ENCODE measurements around the gene GATA6.

The GATA6 gene

DNA sequence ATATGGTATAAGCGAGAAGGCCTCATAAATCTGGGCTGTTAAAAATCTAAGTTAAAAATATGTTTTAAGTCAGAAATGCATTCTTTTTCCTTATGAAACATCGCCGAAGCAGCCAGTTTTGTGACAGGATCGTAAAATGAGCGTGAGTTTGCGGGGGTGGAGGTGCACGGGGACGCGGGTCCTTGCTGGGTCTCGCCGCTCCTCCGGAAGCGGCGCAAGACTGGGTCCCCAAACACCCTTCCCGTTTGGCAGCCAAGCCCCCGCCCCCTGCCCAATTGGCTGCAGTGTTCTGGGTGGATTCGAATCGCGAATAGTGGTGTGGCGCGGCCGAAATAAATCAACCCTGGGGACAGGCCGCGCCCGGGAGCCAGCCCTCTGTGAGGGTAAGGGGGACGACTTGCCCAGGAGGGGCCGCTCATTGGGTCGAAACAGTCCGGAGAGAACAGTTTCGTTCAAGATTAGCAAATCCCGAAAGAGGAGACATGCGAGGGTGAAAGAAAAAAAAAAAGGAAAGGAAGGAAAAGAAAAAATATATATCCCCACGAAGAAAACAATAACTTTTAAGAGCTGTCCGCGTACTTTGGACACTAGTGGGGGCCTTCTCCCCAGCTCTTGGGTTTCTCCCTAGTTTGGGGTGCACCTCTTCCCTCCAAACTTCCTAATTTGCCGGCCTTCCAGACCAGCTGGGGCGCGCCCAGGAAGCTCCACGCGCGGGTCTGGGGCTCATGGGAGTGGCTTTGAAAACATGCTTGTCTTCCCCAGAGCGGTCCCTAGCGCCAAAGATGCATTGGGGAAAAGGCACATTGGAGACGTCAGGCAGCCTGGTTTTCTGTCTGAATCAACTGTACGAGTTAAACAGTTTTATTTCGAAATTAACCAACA lies 3.1 kb upstream of the GATA6 start:
- no peak for DNase-seq (ENCODE audit: low read depth)

DNA sequence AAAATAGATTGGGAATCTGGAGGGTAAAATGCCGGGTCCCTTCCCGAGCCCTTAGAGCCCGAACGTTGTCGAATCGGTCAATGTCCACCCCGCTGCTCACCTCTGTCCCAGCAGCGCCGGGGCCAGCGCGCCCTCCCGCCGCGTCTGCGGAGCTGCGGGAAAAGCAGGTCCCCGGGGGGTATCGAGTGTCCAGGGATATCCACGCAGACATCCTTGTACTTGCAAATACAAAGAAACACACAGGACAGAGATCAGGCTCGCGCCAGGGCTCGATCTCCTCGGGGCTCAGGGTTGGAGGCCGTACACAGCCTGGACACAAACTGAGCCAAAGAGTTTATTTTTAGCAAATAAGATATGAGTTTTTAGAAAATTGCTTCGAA lies 2.3 kb upstream of the GATA6 start:
- no peak for DNase-seq (ENCODE audit: low read depth)

DNA sequence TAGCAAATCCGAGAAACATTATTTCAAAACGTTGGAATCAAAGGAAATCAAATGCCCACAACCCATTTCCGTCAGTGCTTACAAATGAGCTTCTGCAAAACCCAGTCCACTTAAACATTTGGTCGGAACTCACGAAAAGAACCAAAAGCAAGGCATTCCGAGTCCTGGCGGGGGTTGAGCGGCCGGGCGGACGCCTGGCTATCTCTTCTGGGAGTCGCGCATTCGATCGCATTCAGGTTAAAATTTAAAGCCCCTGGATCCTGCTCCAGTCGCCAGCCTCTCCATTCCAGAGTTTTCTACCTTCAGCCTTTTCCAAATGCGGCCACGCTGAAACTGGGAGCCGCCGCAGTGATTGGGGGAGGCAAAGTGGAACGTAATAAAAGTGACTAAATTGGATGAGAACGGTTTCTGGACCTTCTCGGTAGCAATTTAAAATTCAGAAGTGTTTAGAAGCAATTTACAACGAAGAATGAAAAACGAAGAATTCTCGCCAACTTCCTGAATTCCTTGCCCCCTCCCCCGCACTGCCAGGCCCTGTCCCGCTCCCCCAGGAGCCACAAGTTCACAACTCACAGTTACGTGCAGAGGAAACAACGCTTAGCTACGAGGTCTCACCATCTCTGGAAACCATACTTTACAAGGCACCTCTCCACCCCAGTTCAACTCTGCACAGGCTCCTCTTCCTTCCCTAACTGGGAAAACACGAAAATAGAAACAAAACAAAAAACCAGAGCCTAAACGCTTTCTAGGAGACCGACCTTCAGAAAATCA lies 1.7 kb upstream of the GATA6 start:
- DNase-seq (ENCODE audit: low read depth): no peak

- no peak for DNase-seq (ENCODE audit: low read depth)
These were observed 948 bp upstream of the GATA6 start for GRCh38 chr18:22168360-22168921.

DNA sequence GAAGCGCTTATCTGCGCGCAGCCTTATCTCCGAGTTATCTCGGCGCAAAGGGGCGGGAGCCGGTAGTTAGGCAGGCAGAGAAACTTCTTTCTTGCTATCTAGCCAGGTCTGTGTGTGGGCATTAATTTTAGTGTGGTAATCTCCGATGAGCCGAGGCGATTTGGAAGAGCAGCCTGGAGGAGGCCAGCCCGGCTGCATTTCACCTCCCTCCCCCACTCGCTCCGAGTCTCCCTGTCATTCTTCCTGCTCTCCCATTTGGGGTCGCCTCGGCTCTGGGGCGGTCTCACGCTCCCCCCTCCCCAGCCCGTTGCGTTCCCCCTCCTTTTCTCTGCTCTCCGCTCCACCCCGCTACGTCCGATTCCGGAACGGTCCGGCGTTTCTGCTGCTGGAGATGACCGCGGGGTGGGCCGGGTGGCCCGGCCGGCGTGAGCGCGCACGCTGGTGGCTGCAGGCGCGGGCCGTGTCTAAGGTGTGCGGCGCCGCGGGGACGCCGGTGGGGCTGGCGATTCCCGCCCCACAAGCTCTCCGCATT lies 566 bp downstream of the GATA6 start:
- peak; percentile 45 for DNase-seq (ENCODE audit: low read depth)

DNA sequence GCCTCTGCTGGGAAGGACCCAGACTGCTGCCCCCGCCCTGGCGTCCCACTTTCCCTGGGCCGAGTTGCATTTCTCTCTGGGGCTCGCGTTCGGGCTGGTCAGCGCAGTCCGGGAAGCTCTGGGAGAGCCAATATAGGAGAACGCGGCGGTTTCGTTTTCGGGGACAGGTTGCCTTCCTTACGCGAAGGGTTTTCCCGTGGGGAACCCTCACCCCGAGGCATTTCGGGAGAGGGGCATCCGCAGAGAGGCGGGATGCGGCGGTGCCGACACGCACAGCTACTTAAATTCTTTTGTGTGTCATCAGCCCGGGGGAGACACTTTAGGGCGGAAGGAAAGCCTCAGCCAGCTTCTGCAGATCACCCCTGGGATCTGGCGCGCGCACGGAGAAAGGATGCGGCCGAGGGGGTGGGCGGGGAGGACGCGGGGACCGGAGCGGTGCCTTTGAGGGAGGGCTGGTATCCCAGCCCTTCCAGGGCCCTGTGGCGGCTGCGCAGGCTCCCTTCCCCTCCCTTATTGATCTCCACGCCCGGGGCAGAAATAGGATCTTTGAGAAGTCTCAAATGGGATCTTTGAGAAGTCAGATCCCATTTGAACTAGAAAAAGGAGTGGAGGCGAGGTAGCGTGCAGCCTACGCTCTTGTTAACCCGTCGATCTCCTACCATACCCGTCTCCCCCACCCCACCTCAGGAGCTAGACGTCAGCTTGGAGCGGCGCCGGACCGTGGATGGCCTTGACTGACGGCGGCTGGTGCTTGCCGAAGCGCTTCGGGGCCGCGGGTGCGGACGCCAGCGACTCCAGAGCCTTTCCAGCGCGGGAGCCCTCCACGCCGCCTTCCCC lies 1.2 kb downstream of the GATA6 start:
- peak; percentile 45 for DNase-seq (ENCODE audit: low read depth)

DNA sequence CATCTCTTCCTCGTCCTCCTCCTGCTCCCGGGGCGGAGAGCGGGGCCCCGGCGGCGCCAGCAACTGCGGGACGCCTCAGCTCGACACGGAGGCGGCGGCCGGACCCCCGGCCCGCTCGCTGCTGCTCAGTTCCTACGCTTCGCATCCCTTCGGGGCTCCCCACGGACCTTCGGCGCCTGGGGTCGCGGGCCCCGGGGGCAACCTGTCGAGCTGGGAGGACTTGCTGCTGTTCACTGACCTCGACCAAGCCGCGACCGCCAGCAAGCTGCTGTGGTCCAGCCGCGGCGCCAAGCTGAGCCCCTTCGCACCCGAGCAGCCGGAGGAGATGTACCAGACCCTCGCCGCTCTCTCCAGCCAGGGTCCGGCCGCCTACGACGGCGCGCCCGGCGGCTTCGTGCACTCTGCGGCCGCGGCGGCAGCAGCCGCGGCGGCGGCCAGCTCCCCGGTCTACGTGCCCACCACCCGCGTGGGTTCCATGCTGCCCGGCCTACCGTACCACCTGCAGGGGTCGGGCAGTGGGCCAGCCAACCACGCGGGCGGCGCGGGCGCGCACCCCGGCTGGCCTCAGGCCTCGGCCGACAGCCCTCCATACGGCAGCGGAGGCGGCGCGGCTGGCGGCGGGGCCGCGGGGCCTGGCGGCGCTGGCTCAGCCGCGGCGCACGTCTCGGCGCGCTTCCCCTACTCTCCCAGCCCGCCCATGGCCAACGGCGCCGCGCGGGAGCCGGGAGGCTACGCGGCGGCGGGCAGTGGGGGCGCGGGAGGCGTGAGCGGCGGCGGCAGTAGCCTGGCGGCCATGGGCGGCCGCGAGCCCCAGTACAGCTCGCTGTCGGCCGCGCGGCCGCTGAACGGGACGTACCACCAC lies 2.1 kb downstream of the GATA6 start:
- DNase-seq (ENCODE audit: low read depth): no peak

GRCh38 chr18:22172120-22172582 lies 2.8 kb downstream of the GATA6 start:
- no peak for DNase-seq (ENCODE audit: low read depth)

DNA sequence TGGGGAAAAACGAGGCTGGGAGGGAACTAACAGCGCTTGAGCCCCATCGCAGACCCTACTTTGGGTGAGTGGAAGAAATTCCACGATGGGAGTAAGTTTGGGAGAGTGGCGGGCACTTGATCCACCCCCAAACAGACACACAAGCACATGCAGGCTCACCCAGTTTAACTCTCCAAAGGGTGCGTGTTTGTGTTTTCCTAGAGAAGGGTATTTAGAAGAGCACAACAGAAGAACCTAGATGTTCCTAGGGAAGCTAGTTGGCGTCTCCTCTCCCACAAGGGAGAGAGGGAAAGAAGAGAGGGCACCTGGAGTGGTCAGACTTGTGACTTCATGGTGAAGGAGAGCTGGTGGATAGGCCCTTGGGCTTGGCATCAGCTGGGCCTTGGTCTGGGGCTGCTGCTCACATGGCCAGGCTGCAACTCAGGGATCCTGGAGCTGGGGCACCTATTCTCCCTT lies 3.2 kb downstream of the GATA6 start:
- no peak for DNase-seq (ENCODE audit: low read depth)

DNA sequence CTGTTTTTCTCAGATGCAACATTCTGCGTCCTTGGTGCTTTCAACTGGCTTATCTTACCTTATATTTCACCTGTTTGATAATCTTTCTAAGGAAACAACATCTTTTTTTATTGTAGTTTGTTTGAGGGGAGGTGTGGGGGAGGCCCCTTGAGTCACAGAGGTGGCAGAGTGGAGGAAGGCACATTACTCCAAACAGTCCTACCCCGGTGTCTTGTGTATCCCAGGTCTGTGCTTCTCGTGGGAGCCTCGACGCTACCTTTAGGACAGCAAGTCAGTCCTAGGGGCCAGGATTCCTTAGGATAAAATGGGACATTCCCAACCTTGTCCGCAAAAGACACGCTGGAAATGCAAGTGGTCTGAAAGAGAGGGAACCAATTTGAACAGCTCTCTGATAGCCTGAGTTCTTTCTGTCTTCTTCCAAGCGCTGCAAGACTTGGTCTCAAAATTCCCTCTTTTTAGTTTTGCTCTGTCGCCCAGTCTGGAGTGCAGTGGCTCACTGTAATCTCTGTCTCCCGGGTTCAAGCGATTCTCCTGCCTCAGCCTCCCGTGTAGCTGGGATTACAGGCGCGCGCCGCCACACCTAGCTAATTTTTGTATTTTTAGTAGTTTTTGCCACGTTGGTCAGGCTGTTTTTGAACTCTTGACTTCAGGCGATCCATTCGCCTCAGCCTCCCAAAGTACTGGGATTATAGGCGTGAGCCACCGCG lies 4.0 kb downstream of the GATA6 start:
- DNase-seq (ENCODE audit: low read depth): no peak

GRCh38 chr18:22173928-22174301 lies 4.5 kb downstream of the GATA6 start:
- DNase-seq (ENCODE audit: low read depth): no peak

- DNase-seq (ENCODE audit: low read depth): no peak
These were observed 5.2 kb downstream of the GATA6 start for GRCh38 chr18:22174341-22175145.

DNA sequence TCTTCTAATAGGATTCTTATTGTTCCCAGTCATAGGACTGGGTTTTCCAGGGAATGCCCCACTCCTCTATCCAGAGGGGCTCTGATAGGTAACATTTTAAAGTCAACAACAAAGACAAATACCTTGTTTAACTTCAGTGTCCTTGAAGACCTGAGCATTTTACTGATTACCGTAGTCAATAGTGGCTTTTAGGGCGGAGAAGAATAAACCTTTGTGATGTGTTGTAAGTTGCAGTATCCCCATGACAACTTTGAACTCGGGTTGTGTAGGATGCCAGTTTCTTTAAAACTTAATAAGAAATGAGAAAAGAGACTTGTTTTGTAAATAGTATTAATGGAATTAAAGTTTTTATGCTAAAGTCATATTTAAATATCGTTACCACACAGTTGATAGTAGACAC lies 6.0 kb downstream of the GATA6 start:
- no peak for DNase-seq (ENCODE audit: low read depth)

- DNase-seq (ENCODE audit: low read depth): no peak
These were observed 7.3 kb downstream of the GATA6 start for GRCh38 chr18:22176420-22177326.

GRCh38 chr18:22177327-22177871 lies 8.0 kb downstream of the GATA6 start:
- DNase-seq (ENCODE audit: low read depth): no peak

DNA sequence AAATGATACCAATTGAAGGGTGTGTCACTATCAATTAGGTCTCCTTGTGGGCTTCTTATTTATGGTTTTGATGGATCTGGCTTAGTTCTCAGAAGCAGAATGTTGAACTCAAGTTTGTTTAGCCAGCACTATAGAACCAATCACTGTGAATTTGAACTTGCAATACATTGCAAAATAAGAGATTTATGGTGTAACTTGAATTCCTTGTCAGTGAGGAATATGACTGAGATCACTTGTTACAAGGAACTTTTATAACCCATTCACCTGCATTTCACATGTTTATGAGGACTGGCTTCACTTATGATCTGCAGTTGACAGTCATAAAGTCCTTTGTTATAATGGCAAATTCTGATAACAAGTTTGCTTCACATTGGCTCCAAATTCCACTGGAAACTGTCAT lies 9.8 kb downstream of the GATA6 start:
- no peak for DNase-seq (ENCODE audit: low read depth)

- DNase-seq (ENCODE audit: low read depth): no peak
These were observed 10.2 kb downstream of the GATA6 start for GRCh38 chr18:22179631-22180030.

GRCh38 chr18:22180722-22181121 lies 11.3 kb downstream of the GATA6 start:
- DNase-seq (ENCODE audit: low read depth): no peak

All from HS-27A (cell line).